ENCODE measurements around the gene OR4K2. TPM values are rescaled to one million over a fixed set of nuclear protein-coding genes. Genes with fewer than 3 reads are reported as not detected.

The OR4K2 gene
- total RNA-seq, 4 donors from 2014 or later, result not detected

DNA sequence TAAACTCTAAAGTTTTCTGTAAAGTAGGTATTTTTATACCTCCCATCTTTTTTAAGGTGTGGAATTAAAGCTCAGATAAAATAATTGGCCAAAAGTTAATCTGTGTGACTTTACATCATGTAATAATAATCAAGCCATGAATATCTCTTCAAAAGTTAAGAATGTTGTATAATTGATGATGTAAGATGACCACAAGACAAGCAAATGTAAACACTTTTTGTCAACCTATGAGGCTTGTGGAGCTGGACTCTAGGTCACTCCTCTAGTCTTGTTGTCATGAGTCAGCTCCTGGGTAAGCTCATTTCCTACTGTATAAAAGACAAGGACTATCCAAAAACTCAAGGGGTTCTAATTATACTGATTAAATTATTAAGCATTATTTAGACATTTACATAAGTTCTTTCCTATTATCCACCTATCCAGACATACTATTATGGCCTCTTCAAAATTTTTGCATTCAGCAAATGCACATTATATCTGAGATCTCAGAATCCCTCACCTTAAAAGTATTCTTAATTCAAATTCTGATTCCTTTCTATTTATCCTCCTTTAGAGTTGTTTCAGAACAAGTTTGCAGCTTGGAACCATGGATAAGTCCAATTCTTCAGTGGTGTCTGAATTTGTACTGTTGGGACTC lies 45.2 kb downstream of the OR4K2 start, which contains the start of gene OR4K5:
TSS of gene OR4K5 (plus strand) at position 587 of the 637 bp plus-strand sequence. CDS start at position 587, 0 bp downstream.
- H3K27ac ChIP-seq, result no peak within 1 kb of the TSS
- H3K36me3 ChIP-seq, result no peaks in the 10 kb centered on the region
- H3K27me3 ChIP-seq, result no peaks in the 10 kb centered on the region
- H3K9me3 ChIP-seq, result no peaks in the 10 kb centered on the region
- TF ChIP-seq, protein P1, sequence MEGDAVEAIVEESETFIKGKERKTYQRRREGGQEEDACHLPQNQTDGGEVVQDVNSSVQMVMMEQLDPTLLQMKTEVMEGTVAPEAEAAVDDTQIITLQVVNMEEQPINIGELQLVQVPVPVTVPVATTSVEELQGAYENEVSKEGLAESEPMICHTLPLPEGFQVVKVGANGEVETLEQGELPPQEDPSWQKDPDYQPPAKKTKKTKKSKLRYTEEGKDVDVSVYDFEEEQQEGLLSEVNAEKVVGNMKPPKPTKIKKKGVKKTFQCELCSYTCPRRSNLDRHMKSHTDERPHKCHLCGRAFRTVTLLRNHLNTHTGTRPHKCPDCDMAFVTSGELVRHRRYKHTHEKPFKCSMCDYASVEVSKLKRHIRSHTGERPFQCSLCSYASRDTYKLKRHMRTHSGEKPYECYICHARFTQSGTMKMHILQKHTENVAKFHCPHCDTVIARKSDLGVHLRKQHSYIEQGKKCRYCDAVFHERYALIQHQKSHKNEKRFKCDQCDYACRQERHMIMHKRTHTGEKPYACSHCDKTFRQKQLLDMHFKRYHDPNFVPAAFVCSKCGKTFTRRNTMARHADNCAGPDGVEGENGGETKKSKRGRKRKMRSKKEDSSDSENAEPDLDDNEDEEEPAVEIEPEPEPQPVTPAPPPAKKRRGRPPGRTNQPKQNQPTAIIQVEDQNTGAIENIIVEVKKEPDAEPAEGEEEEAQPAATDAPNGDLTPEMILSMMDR (IDR thresholded peaks at IDR 0.05), result no peak
- no peak for TF ChIP-seq POLR2A (IDR thresholded peaks at IDR 0.05)
- no peak for DNase-seq
- H3K4me3 ChIP-seq (replicated peaks in 1 of 3), result no peak within 1 kb of the TSS
- H3K4me1 ChIP-seq, result no peaks in the 10 kb centered on the region
- intact Hi-C loops (cut with DNase I), result no loop called here

DNA sequence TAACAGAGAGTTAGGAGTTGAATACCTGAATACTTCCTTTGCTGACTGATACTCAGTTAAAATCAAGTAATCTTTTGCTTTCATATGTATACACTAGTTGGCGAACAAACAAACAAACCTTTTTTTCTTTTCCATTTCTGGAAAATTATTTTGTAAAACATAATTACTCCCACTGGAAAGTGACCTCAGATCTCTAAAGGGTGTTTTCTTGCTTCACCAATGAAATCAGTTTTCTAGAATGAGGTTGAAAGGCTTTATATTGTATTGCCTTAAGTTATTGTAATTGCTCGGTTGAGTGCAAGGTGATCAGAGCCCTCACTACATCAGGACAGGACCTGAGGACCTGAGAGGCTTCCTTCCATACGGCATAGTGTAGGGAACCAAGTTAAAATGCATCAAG lies 55.7 kb downstream of the OR4K2 start, which contains the start of gene OR4K1:
TSS of gene OR4K1 (plus strand) at position 301 of the 400 bp plus-strand sequence. CDS start 4,750 bp downstream, outside the sequence.
- no peak within 1 kb of the TSS for H3K4me3 ChIP-seq (replicated peaks in 1 of 3)
- WGBS, 2 donors, result 60 to 70% methylated on average over 3 of the region's 3 CpGs
- H3K27ac ChIP-seq, result no peak within 1 kb of the TSS
- TF ChIP-seq, protein P1 (IDR thresholded peaks at IDR 0.05), result no peak
- TF ChIP-seq POLR2A (IDR thresholded peaks at IDR 0.05), result no peak
- no peak for DNase-seq
- H3K36me3 ChIP-seq, result no peaks in the 10 kb centered on the region
- H3K27me3 ChIP-seq, result no peaks in the 10 kb centered on the region
- no peaks in the 10 kb centered on the region for H3K4me1 ChIP-seq
- no peaks in the 10 kb centered on the region for H3K9me3 ChIP-seq
- intact Hi-C loops (cut with DNase I), result no loop called here

Other genes with a start within 250 kb of the OR4K2 start
- not detected for gene OR11H2, start 161.3 kb upstream of the OR4K2 start, total RNA-seq
- not detected for gene OR4Q3, start 131.6 kb upstream of the OR4K2 start, total RNA-seq
- not detected for gene OR4M1, start 101.6 kb upstream of the OR4K2 start, total RNA-seq
- gene OR4N2, start 71.4 kb upstream of the OR4K2 start, total RNA-seq, result not detected
- not detected for gene OR4K5, start 45.5 kb downstream of the OR4K2 start, total RNA-seq
- not detected for gene OR4K1, start 55.8 kb downstream of the OR4K2 start, total RNA-seq
- gene OR4K15, start 100.4 kb downstream of the OR4K2 start, total RNA-seq, result not detected
- gene OR4Q2, start 127.0 kb downstream of the OR4K2 start, total RNA-seq, result not detected
- gene OR4K14, start 144.2 kb downstream of the OR4K2 start, total RNA-seq, result not detected
- not detected for gene OR4K13, start 160.9 kb downstream of the OR4K2 start, total RNA-seq
- gene OR4L1, start 184.9 kb downstream of the OR4K2 start, total RNA-seq, result not detected
- not detected for gene OR4K17, start 235.6 kb downstream of the OR4K2 start, total RNA-seq

All from thyroid gland (tissue), 4 donors.